Stimulated activated memory B cell treated with anti-CD40 and anti-IgM and Interleukin-4, amounts not matched to agents 10 μg/mL and 1 μg/mL and 100 μg/mL, for 72 hours (primary cell): ENCODE measurements around the gene ZNF789.

Source experiments
- ATAC-seq: fragments of 150-1000 bp; cut with Tn5 transposase; 2 replicates; pipeline ENCODE4 v1.10.0; 2021
- H3K27ac Mint-ChIP-seq: one replicate; pipeline ENCODE4 v1.8.0; 2022; ENCODE audit warnings: mild to moderate bottlenecking, mixed read lengths
- H3K27me3 Mint-ChIP-seq: one replicate; pipeline ENCODE4 v1.8.0; 2022; ENCODE audit warnings: mixed read lengths
- H3K36me3 Mint-ChIP-seq: one replicate; pipeline ENCODE4 v1.8.0; 2022; ENCODE audit warnings: mixed read lengths
- H3K4me1 Mint-ChIP-seq: one replicate; pipeline ENCODE4 v1.8.0; 2022; ENCODE audit warnings: mixed read lengths
- H3K4me3 Mint-ChIP-seq: one replicate; pipeline ENCODE4 v1.8.0; 2022; ENCODE audit warnings: mild to moderate bottlenecking, moderate library complexity, mixed read lengths
- H3K9me3 Mint-ChIP-seq: one replicate; pipeline ENCODE4 v1.8.0; 2022; ENCODE audit warnings: mixed read lengths

ZNF789 gene

DNA sequence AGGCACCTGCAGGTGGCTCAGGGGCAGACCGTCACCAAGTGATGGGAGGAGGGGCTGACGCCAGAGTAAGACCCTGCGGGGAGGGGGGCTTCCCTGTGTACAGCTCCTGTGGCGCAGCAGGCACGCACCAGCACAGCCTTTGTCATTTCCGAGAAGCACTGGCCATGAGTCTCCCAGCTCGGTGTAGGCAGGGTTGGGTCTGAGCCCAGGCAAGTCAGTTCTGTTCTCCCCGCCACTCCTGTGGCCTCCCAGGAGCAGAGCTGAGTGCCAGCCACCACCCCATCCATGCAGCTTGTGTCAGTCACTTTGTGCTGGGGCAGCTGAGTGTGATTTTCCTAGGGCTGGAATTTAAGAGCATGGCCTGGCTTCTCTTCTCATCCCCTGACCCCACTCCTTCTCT is 20.8 kb upstream of the ZNF789 start:
- no peaks in the 10 kb centered on the region for H3K27me3 Mint-ChIP-seq
- peaks cover 55% of the 10 kb centered on the region for H3K36me3 Mint-ChIP-seq
- no peaks in the 10 kb centered on the region for H3K9me3 Mint-ChIP-seq
- H3K4me1 Mint-ChIP-seq: no peaks in the 10 kb centered on the region
- no peak overlapping the region for H3K27ac Mint-ChIP-seq
- ATAC-seq: no peak
- H3K4me3 Mint-ChIP-seq: no peak overlapping the region

DNA sequence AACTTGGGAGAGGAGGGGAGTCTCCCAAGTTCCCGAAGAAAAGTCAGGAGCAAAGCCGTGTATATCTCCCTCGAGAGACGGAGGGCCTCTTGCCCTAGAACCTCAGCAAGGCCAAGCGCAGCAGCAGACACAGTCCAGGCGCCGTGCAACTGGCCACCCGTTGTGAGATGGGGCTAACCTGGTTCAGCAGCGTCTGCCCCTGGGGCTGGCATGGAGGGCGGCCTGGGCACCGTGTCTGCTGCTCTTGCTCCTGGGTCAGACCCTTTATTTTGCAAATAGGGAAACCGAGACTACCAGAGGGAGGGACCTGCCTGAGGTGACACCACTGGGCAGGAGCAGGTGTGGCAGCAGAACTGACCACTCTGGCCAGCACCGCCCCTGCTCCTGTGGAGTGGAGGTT is 20.1 kb upstream of the ZNF789 start:
- ATAC-seq: no peak
- no peak overlapping the region for H3K27ac Mint-ChIP-seq

DNA sequence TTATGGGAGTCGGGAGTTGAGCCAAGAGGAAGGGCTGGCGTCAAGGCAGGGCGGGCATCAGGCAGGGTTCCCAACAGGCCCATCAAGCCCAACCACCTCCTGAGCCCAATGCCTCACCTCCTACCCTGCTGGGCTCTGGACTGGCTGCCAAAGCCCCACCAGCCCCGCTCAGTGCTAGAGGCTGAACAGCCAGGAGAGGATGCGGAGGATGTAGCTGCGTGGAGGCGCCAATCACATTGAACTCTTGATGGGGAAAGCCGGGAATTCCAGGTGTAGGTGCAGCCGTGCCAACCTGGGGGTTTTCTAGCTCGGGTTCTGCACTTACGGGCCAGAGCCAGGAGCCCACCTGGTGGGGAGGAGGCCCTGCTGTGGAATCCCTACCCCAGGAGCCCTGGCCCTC is 19.6 kb upstream of the ZNF789 start:
- Mint-ChIP-seq H3K27me3 (no peaks in the 10 kb centered on the region), H3K4me3 (no peak overlapping the region), H3K27ac (no peak overlapping the region), H3K36me3 (peaks cover 51% of the 10 kb centered on the region), H3K4me1 (no peaks in the 10 kb centered on the region), H3K9me3 (no peaks in the 10 kb centered on the region)
- no peak for ATAC-seq

More for the DNA sequence above, 20.1 kb upstream of the ZNF789 start:
- peaks cover 56% of the 10 kb centered on the region for H3K36me3 Mint-ChIP-seq
- no peaks in the 10 kb centered on the region for H3K27me3 Mint-ChIP-seq
- no peaks in the 10 kb centered on the region for H3K4me1 Mint-ChIP-seq
- H3K4me3 Mint-ChIP-seq: no peak overlapping the region
- H3K9me3 Mint-ChIP-seq: no peaks in the 10 kb centered on the region

DNA sequence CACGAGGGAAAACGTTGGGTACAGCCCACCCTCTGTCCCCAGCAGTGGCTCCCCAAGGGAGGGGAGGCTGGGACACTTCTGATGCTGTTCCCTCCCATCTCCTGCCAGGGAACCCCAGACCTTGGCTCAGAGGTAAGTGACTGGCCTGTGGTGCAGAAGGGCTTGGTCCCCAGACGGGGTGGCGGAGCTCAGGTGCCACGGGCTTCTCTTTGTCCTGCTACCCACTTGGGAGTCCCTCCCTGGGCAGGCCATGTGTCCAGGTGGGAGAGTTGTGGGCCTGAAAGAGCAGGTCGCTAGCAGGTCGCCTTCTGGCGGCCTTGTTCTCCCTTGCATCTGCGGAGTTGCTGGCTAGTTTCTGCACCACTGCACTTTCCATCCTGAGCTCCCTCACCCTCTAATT is 16.8 kb upstream of the ZNF789 start:
- H3K36me3 Mint-ChIP-seq: peaks cover 61% of the 10 kb centered on the region
- ATAC-seq: no peak
- no peak overlapping the region for H3K27ac Mint-ChIP-seq
- no peaks in the 10 kb centered on the region for H3K27me3 Mint-ChIP-seq
- no peaks in the 10 kb centered on the region for H3K9me3 Mint-ChIP-seq
- H3K4me1 Mint-ChIP-seq: peaks cover 13% of the 10 kb centered on the region
- H3K4me3 Mint-ChIP-seq: no peak overlapping the region

DNA sequence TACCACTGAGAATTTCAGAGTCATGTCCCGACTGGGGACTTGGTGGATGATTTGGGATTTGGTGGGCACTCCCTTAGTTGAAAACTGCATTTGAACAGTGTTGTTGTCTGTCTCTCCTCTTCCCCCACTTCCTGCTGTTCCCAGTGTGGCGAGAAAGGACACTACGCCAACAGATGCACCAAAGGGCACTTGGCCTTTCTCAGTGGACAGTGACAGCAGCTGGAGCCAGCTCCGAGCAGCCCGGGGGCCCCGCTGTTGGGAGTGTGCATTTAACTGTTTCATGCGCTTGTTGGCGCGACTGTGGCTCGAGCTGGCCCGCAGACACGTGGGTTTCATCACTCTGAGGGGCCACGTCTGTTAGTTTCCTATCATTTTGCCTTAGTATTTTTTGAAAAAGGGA is 16.4 kb upstream of the ZNF789 start:
- Mint-ChIP-seq H3K27ac (no peak overlapping the region), H3K36me3 (peaks cover 57% of the 10 kb centered on the region), H3K4me1 (peaks cover 14% of the 10 kb centered on the region), H3K4me3 (no peak overlapping the region), H3K27me3 (no peaks in the 10 kb centered on the region), H3K9me3 (no peaks in the 10 kb centered on the region)
- ATAC-seq: no peak

DNA sequence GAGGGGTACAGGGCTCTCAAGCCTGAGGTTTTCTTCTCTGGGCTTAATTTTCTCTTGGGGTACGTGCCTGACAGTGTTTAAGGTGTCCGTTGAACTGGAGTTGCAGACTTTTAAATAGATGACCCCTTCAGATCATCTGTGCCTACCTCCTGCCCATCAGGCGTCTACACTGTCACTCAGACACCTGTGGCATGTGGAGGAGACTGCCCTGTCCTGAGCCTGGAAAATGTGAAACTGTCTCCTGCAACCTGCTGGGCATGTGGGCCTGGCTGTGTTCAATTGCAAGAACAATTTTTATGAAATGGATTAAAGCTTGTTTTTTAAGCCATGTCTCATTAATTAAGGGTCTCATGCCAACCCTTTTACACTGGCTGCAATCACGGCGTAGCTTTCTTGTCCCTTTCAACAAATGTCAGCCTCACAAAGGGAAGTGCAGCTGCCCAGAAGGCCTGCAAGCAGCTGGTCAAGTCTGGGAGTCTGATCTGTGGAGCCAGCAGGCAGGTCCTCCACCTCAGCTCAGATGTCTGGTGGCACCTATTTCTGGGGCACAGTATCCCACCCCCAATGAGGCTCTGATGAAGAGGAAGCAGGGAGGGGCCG is 15.5 kb upstream of the ZNF789 start:
- no peak overlapping the region for H3K27ac Mint-ChIP-seq
- H3K9me3 Mint-ChIP-seq: no peaks in the 10 kb centered on the region
- H3K27me3 Mint-ChIP-seq: no peaks in the 10 kb centered on the region
- H3K36me3 Mint-ChIP-seq: peaks cover 57% of the 10 kb centered on the region
- H3K4me1 Mint-ChIP-seq: peaks cover 14% of the 10 kb centered on the region
- H3K4me3 Mint-ChIP-seq: no peak overlapping the region
- ATAC-seq: no peak

DNA sequence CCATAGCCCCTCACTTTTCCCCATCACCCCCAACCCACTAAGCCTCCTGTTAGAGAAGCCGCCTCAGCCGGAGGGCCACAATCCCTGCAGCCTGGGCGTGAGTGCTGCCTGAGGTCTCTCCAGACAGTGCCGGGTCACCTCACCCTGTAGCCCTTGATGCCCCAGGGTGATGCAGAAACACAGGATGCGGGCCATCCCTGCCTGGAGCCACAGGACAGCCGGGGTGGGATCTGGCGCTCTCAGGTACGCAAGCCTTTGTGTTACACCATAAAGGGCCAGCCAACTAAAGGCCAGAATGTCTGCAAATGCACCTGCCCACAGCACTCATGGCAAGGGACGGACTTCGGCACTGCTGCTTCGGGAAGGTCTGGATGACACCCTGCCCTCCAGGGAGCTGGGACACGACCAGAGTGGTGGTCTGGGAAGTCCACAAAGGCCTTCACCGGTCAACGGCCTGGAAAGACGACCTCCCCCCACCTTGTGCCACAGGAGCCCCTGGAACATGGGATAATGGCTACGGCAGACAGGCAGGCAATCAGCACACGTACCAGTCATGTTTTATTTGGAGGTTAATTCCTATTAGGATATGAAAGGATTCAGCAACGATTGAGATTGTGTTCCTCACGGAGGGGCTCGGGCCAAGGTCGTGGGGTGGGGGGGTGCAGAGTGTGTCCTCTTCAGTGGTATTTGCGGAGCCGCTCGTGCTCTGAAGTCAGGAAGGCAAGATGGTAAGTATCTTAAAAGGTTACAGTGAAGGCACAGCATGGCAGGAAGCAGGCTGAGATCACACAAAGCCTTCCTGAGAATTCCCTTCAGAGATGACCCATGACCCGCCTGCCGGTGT is 14.8 kb upstream of the ZNF789 start:
- peaks cover 18% of the 10 kb centered on the region for H3K4me1 Mint-ChIP-seq
- no peaks in the 10 kb centered on the region for H3K9me3 Mint-ChIP-seq
- no peaks in the 10 kb centered on the region for H3K27me3 Mint-ChIP-seq
- H3K27ac Mint-ChIP-seq: no peak overlapping the region
- no peak overlapping the region for H3K4me3 Mint-ChIP-seq
- no peak for ATAC-seq
- peaks cover 55% of the 10 kb centered on the region for H3K36me3 Mint-ChIP-seq

DNA sequence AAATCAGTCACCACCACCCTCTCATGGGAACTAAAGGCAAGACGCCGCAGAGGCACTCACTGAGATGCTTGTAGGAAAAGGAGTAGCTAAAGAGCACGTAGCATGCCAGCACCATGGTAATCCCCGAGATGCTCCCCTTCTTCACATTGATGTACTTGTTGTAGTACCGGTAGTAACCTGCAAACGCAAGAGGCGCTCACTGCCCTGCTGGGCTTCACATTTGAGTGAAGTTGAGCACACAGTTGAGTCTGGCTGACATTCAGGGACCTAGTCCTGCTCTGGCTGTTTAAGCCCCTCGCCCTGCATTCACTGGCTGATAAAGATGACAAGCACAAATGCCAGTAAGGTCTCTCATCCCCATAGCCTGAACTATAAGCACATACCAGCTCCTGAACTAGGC is 13.6 kb upstream of the ZNF789 start:
- ATAC-seq: no peak
- Mint-ChIP-seq H3K4me1 (peaks cover 24% of the 10 kb centered on the region), H3K4me3 (no peak overlapping the region), H3K27me3 (no peaks in the 10 kb centered on the region), H3K27ac (no peak overlapping the region), H3K9me3 (no peaks in the 10 kb centered on the region), H3K36me3 (peaks cover 50% of the 10 kb centered on the region)

DNA sequence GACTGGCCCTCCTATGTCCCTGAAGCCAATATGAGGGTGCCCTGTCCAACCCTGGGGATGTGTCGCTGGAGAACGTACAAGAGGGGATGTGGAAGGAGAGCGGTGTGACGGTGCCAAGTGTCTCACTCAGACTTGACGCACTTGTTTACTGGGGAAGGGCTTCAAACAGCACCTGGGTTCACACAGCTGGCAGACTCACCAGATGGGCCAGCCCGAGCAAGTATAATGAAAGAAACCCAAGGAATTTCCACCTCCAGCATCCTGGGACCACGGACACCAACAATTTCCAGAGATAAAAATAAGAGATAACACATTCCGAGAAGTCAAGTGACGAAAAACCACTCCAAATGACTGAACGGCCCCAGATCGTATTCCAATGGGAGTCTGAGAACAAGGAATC is 12.0 kb upstream of the ZNF789 start:
- Mint-ChIP-seq H3K4me3 (no peak overlapping the region), H3K4me1 (peaks cover 38% of the 10 kb centered on the region), H3K27me3 (no peaks in the 10 kb centered on the region), H3K27ac (no peak overlapping the region), H3K36me3 (peaks cover 46% of the 10 kb centered on the region), H3K9me3 (no peaks in the 10 kb centered on the region)
- ATAC-seq: no peak

DNA sequence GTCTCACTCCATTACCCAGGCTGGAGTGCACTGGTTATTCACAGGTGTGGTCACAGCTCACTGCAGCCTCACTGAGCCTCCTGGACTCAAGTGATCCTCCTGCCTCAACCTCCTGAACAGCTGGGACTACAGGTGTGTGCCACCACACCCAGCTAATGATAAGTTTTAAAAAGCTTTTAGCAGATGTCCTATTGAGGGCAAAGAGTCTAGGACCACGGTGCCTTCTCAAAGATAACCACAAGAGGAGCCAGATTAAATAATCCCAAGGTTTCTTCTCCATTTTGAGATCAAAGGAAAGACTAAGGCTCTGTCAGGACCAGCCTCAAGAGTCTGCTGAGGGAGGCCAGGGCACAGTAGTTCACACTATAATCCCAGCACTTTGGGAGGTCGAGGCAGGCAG is 11.5 kb upstream of the ZNF789 start:
- Mint-ChIP-seq H3K36me3 (peaks cover 44% of the 10 kb centered on the region), H3K27me3 (no peaks in the 10 kb centered on the region), H3K4me3 (no peak overlapping the region), H3K4me1 (peaks cover 44% of the 10 kb centered on the region), H3K27ac (no peak overlapping the region), H3K9me3 (no peaks in the 10 kb centered on the region)
- no peak for ATAC-seq

DNA sequence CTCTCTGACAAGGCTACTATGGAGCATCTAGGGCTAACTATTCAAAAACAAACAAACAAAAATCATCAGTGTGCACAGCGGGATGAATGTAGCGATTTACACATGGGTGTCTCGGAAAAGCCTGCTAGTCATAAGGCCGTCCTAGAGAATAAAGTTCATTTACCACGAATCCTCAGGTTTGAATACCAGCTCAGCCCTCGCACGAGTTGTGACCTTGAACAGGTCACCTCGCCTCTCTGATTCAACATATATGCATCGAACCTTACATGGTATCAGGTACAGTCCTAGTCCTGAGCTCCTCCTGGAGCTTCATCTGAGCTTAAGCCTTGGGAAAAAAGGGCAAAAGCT is 7.3 kb upstream of the ZNF789 start:
- Mint-ChIP-seq H3K4me3 (peak overlapping the region; percentile 88), H3K27me3 (no peaks in the 10 kb centered on the region)

DNA sequence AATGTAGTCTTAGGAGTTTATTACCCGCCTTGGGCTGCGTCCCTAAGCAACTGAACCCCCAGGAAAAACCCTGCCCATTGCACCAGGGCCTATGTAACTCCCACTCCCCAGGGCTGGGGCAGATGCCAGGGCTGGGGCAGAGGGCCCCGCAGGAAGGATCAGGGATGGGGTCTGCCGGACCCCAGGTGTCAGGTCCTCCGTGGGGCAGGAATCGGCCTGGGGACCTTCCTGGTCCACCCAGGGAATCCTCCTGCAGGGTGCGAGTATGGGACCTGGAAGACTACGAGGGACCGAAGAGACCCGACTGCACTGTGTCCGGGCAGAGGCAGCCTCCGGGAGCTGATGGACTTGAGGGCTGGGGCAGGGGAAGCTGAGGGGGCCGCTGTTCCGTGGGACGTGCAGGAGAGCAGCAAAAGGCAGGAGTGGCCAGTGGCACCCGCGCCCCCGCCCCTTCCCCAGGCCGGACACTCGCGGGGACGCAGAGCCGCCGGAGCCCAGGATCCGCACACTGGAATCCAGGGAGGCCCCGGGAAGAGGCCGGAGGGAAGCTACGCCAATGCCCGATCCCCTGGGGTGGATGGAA is 4.3 kb upstream of the ZNF789 start:
- H3K9me3 Mint-ChIP-seq: no peaks in the 10 kb centered on the region

More for the DNA sequence above, 7.3 kb upstream of the ZNF789 start:
- ATAC-seq: no peak
- Mint-ChIP-seq H3K36me3 (peaks cover 16% of the 10 kb centered on the region), H3K4me1 (peaks cover 38% of the 10 kb centered on the region), H3K27ac (peak overlapping the region; percentile 92), H3K9me3 (no peaks in the 10 kb centered on the region)

DNA sequence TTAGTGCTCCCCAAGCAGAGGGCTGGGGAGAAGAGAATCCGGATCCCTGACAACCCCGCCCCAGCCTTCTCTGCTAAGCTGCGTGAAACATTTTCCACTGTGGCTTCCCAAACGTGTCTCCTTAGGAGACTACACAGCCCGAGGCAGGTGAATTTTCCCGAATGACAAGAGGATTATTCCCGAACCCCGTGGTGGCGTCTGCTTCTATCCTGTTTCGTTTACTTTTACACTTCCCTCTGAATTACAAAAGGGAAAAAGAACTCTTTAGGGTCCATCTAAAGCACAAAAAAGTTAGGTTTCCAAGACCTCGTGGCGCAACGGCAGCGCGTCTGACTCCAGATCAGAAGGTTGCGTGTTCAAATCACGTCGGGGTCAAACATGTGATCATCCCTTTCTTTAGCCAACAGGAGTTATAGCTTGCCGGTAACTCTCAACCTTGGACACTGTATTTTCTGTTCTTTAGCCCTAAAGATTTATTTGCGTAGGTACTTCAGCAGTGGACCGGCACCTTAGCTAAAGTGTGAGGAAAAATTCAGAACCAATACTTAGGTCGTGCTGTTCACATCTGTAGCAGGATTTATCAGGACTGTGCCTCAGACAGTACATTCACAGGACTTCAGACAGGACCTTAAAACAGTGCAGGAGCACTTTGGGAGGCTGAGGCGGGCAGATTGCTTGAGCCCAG is 3.2 kb upstream of the ZNF789 start:
- Mint-ChIP-seq H3K4me1 (peaks cover 37% of the 10 kb centered on the region), H3K4me3 (no peak overlapping the region), H3K9me3 (no peaks in the 10 kb centered on the region), H3K27me3 (no peaks in the 10 kb centered on the region), H3K36me3 (no peaks in the 10 kb centered on the region), H3K27ac (no peak overlapping the region)
- ATAC-seq: no peak

More for the DNA sequence above, 4.3 kb upstream of the ZNF789 start:
- Mint-ChIP-seq H3K36me3 (peaks cover 6% of the 10 kb centered on the region), H3K27me3 (no peaks in the 10 kb centered on the region), H3K4me3 (no peak overlapping the region), H3K4me1 (peaks cover 41% of the 10 kb centered on the region), H3K27ac (no peak overlapping the region)
- no peak for ATAC-seq

DNA sequence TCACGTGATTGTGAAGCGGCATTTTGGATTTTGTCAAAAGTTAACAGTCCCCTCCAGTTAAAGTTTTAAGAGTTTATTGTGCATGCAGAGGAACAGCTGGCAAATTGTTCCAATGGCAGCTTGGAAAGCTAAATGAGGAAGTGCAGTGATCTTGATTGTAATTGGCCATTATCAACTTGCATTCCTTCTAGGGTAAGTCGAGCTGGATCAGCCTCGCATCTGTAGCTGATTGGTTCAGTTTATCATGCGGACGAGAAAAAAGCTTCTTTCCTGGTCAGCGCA is 566 bp downstream of the ZNF789 start:
- ATAC-seq: peak; percentile 32
- Mint-ChIP-seq H3K27me3 (no peaks in the 10 kb centered on the region), H3K36me3 (peaks cover 11% of the 10 kb centered on the region), H3K4me1 (peaks cover 42% of the 10 kb centered on the region), H3K4me3 (peak overlapping the region; percentile 99), H3K27ac (peak overlapping the region; percentile 91), H3K9me3 (no peaks in the 10 kb centered on the region)

DNA sequence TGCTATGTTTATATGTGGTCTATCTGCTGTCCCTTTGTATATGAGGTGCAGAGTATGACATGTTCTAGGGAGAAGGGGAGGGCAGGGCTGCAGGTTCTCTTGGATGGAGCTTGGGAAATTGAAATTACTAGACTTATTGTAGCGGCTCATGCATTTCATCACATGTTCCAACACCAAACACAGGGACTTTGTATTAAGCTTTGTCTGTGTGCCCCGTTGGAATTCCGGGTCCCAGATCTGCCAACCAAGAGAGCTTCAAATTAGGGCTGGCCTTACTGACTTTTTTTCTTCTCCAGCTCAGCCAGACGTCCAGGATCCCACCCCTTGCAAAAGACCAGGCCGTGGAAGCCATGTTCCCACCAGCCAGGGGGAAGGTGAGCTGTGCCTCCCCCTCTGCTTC is 3.4 kb downstream of the ZNF789 start:
- Mint-ChIP-seq H3K36me3 (peaks cover 26% of the 10 kb centered on the region), H3K4me3 (no peak overlapping the region), H3K27me3 (no peaks in the 10 kb centered on the region), H3K9me3 (no peaks in the 10 kb centered on the region), H3K27ac (no peak overlapping the region), H3K4me1 (peaks cover 51% of the 10 kb centered on the region)
- no peak for ATAC-seq
